CD8-positive, alpha-beta memory T cell (primary cell): Measurements from ENCODE around the gene TCEA2. TPM values are rescaled to one million over a fixed set of nuclear protein-coding genes. Genes with fewer than 3 reads are reported as not detected.

ENCODE experiments used
- CTCF ChIA-PET: fragments of 350-600 bp; sonication (Branson Sonifier 250); formaldehyde crosslinking; loops from one replicate; lab custom pipeline; 2021; ENCODE audit warnings: antibody characterized with exemption; lab: Charles Lee
- POLR2A ChIA-PET: fragments of 350-600 bp; sonication (Branson Sonifier 250); formaldehyde crosslinking; loops from one replicate; lab custom pipeline; 2021; ENCODE audit warnings: antibody characterized with exemption; lab: Charles Lee
- DNase-seq, 5 donors: peaks; one replicate each; pipeline versions ENCODE4 v3.0.0 to v3.0.0-alpha.2; 2020 to 2022; ENCODE audit warnings: mixed read lengths in 1 of 5
- H3K27ac ChIP-seq: one replicate; pipeline ENCODE4 v1.7.0; 2013; ENCODE audit warnings: low read depth, mild to moderate bottlenecking, low read length, moderate library complexity
- H3K27me3 ChIP-seq: 2 replicates; pipeline ENCODE4 v1.7.0; 2013; ENCODE audit warnings: low read length, mild to moderate bottlenecking; ENCODE audit not compliant: insufficient read depth, poor library complexity, severe bottlenecking
- H3K36me3 ChIP-seq: 2 replicates; pipeline ENCODE4 v1.7.0; 2013; ENCODE audit warnings: mild to moderate bottlenecking, low read length, moderate library complexity; ENCODE audit not compliant: insufficient read depth
- H3K4me1 ChIP-seq: 2 replicates; pipeline ENCODE4 v1.7.0; 2013; ENCODE audit warnings: mild to moderate bottlenecking, low read length, moderate library complexity; ENCODE audit not compliant: insufficient read depth
- H3K4me3 ChIP-seq: 2 replicates; pipeline ENCODE4 v1.7.0; 2013; ENCODE audit warnings: mild to moderate bottlenecking, low read length
- H3K9me3 ChIP-seq: 2 replicates; pipeline ENCODE4 v1.7.0; 2013; ENCODE audit warnings: mild to moderate bottlenecking, low read length
- H3K27ac Mint-ChIP-seq, 8 donors: one replicate each; pipeline ENCODE4 v1.8.0; 2020 to 2021; ENCODE audit warnings: mixed read lengths in 8 of 8, mild to moderate bottlenecking in 6 of 8, inconsistent platforms in 3 of 8, moderate library complexity in 3 of 8
- H3K27me3 Mint-ChIP-seq, 2 donors: one replicate each; pipeline ENCODE4 v1.8.0; 2020 to 2021; ENCODE audit warnings: mixed read lengths in 2 of 2, mild to moderate bottlenecking in 1 of 2, moderate library complexity in 1 of 2
- H3K36me3 Mint-ChIP-seq, 3 donors: one replicate each; pipeline ENCODE4 v1.8.0; 2020 to 2021; ENCODE audit warnings: mixed read lengths in 3 of 3, inconsistent platforms in 1 of 3, mild to moderate bottlenecking in 1 of 3
- H3K4me1 Mint-ChIP-seq, 3 donors: one replicate each; pipeline ENCODE4 v1.8.0; 2020 to 2021; ENCODE audit warnings: mixed read lengths in 3 of 3, inconsistent platforms in 1 of 3, mild to moderate bottlenecking in 1 of 3
- H3K4me3 Mint-ChIP-seq, 7 donors: one replicate each; pipeline ENCODE4 v1.8.0; 2020 to 2021; ENCODE audit warnings: mixed read lengths in 7 of 7, mild to moderate bottlenecking in 6 of 7, moderate library complexity in 4 of 7, inconsistent platforms in 2 of 7
- H3K9me3 Mint-ChIP-seq, 5 donors: one replicate each; pipeline ENCODE4 v1.8.0; 2020 to 2022; ENCODE audit warnings: mixed read lengths in 5 of 5, mild to moderate bottlenecking in 3 of 5, moderate library complexity in 2 of 5, inconsistent platforms in 1 of 5
- polyA plus RNA-seq: library from polyadenylated mRNA; unstranded; fragments of 300-500 nt; fragmentation: Illumina TruSeq; gene quantifications from one replicate; pipeline ENCODE4 v1.2.3, GENCODE V29; 2021
- total RNA-seq, 2 experiments: library from RNA; stranded (reverse); gene quantifications; one replicate each; pipeline ENCODE4 v1.2.3, GENCODE V29; 2021

TCEA2 gene
- total and polyA plus RNA-seq, 3 experiments from 2014 or later: 24.2 to 30.9 (median 24.5) TPM

DNA sequence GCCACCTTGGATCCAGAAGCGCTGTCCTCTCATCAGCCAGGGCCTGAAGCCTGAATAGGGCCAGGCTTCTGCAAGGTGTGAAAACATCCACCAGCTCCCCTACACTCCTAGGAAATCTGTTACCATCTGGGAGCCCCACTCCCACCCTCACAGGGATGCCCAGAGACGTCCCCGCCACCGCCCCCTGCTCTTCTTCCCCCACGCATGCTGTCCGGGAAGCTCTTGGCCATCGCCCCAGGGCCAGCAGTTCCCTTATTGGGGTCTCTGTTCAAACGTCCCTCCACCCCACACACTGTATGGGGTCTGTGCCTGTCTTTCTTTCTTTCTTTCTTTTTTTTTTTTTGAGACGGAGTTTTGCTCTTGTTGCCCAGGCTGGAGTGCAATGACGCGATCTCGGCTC is 12.6 kb downstream of the TCEA2 start:
- Histone ChIP-seq H3K27ac (no peak overlapping the region), H3K36me3 (peaks cover 7% of the 10 kb centered on the region), H3K4me1 (peaks cover 21% of the 10 kb centered on the region), H3K9me3 (no peaks in the 10 kb centered on the region), H3K27me3 (no peaks in the 10 kb centered on the region), H3K4me3 (no peak overlapping the region)
- H3K4me1 Mint-ChIP-seq: peaks cover 5 to 34% (median 10%) of the 10 kb centered on the region in 3 donors
- H3K27ac Mint-ChIP-seq: peak overlapping the region in 2 of 8 donors; percentile 29 to 80
- H3K9me3 Mint-ChIP-seq: no peaks in the 10 kb centered on the region
- no peak for DNase-seq
- no peaks in the 10 kb centered on the region for H3K27me3 Mint-ChIP-seq
- CTCF ChIA-PET: interaction anchor here (1.7 kb wide), 1 partner anchor 15 kb away, joined by 5 read pairs; no protein-coding TSS in a partner anchor
- H3K4me3 Mint-ChIP-seq: no peak overlapping the region
- H3K36me3 Mint-ChIP-seq: peaks cover 0 to 37% (median 0%) of the 10 kb centered on the region in 3 donors
- POLR2A ChIA-PET: interaction anchor here (1.0 kb wide), 1 partner anchor 13 kb away, joined by 4 read pairs; the partner anchor contains the start of gene TCEA2

DNA sequence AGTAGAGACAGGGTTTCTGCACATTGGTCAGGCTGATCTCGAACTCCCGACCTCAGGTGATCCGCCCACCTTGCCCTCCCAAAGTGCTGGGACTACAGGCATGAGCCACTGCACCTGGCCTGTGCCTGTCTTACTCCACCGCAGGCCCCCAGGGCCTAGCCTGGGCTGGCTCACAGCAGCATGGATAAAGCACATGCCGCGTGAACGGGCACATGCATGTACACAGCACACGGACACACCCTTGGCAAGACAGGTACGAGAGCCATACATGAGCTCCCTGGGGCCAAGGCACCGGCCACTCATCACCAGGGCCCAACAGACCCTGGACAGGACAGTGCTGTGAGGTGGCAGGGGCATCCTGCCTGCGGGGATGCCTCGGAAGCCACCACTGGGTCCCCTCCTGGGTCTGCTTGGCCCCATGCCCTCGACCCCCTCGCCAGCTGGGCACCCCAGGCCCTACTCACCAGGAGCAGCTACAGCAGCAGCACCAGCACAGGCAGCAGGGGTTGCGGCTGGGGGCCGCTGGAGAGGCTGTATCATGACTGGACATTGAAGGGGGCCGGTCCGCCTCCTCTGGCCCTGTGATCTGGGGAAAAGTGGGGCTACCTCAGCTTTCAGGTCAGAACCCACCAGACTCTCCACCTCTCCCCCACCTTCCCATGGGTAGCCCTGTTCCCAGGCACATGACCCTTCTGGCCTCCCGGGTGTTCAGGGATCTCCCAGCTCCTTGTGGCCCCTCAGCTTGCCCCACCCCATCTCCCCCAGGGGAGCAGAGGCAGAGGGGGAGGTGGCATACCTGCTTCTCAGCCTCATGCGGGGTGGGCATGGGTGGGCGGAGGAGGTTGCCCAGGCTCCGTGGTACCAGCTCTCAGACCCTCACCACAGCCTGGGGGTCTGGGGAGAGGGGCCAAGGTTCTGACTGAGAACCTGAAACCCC is 13.3 kb downstream of the TCEA2 start:
- DNase-seq: no peak
- peaks cover 21% of the 10 kb centered on the region for H3K4me1 ChIP-seq
- POLR2A ChIA-PET: no interaction called here
- H3K36me3 ChIP-seq: peaks cover 7% of the 10 kb centered on the region
- no peaks in the 10 kb centered on the region for H3K9me3 Mint-ChIP-seq
- H3K27ac Mint-ChIP-seq: peak overlapping the region in 2 of 8 donors; percentile 12 to 97
- H3K4me3 Mint-ChIP-seq: peak overlapping the region in 3 of 7 donors; percentile 12 to 87 (median 15)
- peaks cover 0 to 37% (median 0%) of the 10 kb centered on the region in 3 donors for H3K36me3 Mint-ChIP-seq
- H3K4me1 Mint-ChIP-seq: peaks cover 5 to 40% (median 12%) of the 10 kb centered on the region in 3 donors
- CTCF ChIA-PET: interaction anchor here (1.0 to 2.5 kb wide), 4 partner anchors 16 to 38 kb away, joined by 3 to 9 read pairs (median 6); no protein-coding TSS in a partner anchor
- no peaks in the 10 kb centered on the region for H3K9me3 ChIP-seq
- peak overlapping the region; percentile 16 for H3K27ac ChIP-seq
- no peaks in the 10 kb centered on the region for H3K27me3 Mint-ChIP-seq
- peak overlapping the region; percentile 81 for H3K4me3 ChIP-seq
- H3K27me3 ChIP-seq: no peaks in the 10 kb centered on the region

DNA sequence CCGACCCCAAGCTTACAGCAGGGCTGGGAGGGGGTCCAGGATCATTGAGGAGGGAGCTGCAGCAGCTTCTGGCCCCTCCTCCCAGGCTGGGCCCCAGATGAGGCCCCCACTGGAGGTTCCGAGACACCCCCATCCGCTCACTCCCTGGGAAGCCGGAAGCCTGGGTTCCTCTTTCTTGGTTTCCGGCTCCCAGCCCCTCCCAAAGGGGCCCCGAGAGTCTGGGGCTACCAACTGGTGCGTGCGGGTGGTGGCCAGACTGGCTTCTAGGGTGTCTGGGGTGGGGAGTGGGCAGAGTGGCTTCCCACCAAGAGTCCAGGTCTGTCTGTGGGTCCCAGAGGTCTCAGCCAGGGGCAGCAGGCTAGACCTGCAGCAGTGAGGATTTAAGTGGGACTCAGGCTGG is 14.1 kb downstream of the TCEA2 start:
- H3K4me1 ChIP-seq: peaks cover 24% of the 10 kb centered on the region

DNA sequence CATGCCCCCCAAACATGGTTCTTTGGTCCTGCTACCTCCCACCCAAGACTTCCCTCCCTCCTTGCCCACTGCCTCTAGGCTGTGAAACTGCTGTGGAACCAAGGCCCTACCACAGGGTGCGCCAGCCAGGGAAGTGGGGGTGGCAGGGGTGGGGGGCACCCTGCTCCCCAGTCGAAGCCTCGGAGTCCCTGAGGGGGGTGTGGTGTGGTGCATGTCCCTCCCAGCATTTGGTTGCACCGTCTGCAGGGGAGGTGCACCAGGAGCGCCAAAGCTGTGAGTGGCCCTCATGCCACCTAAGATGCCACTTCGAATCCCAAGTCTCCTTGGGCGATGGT is 14.5 kb downstream of the TCEA2 start:
- peak overlapping the region; percentile 81 for H3K27ac ChIP-seq
- H3K27ac Mint-ChIP-seq: peak overlapping the region; percentile 6 to 97 (median 88)
- no peak for DNase-seq
- H3K36me3 Mint-ChIP-seq: peaks cover 0 to 31% (median 0%) of the 10 kb centered on the region in 3 donors
- peaks cover 7% of the 10 kb centered on the region for H3K36me3 ChIP-seq
- no peaks in the 10 kb centered on the region for H3K9me3 Mint-ChIP-seq
- ChIA-PET POLR2A (interaction anchor here (0.6 to 1.0 kb wide), 3 partner anchors 15 to 436 kb away, joined by 3 to 6 read pairs (median 4); partner anchors contain the start of gene TCEA2), CTCF (interaction anchor here (0.9 to 4.8 kb wide), 8 partner anchors 8 to 121 kb away, joined by 3 to 34 read pairs (median 4); partner anchors contain the start of genes PRPF6 and UCKL1)
- peaks cover 11 to 52% (median 20%) of the 10 kb centered on the region in 3 donors for H3K4me1 Mint-ChIP-seq
- H3K4me3 Mint-ChIP-seq: peak overlapping the region; percentile 83 to 93 (median 89)
- H3K27me3 ChIP-seq: no peaks in the 10 kb centered on the region
- no peaks in the 10 kb centered on the region for H3K9me3 ChIP-seq
- H3K27me3 Mint-ChIP-seq: no peaks in the 10 kb centered on the region
- peaks cover 28% of the 10 kb centered on the region for H3K4me1 ChIP-seq
- peak overlapping the region; percentile 81 for H3K4me3 ChIP-seq

More for the DNA sequence above, 14.1 kb downstream of the TCEA2 start:
- Histone ChIP-seq H3K9me3 (no peaks in the 10 kb centered on the region), H3K4me3 (peak overlapping the region; percentile 81), H3K36me3 (peaks cover 7% of the 10 kb centered on the region), H3K27me3 (no peaks in the 10 kb centered on the region), H3K27ac (peak overlapping the region; percentile 16)
- H3K9me3 Mint-ChIP-seq: no peaks in the 10 kb centered on the region
- H3K4me3 Mint-ChIP-seq: peak overlapping the region; percentile 83 to 93 (median 89)
- H3K27ac Mint-ChIP-seq: peak overlapping the region in 7 of 8 donors; percentile 14 to 97 (median 88)
- H3K4me1 Mint-ChIP-seq: peaks cover 10 to 47% (median 17%) of the 10 kb centered on the region in 3 donors
- peaks cover 0 to 35% (median 0%) of the 10 kb centered on the region in 3 donors for H3K36me3 Mint-ChIP-seq
- H3K27me3 Mint-ChIP-seq: no peaks in the 10 kb centered on the region
- ChIA-PET CTCF (interaction anchor here (1.0 to 2.5 kb wide), 5 partner anchors 8 to 39 kb away, joined by 3 to 9 read pairs (median 6); no protein-coding TSS in a partner anchor), POLR2A (no interaction called here)
- peak in 3 of 5 donors; percentile 23 to 44 (median 37) for DNase-seq

DNA sequence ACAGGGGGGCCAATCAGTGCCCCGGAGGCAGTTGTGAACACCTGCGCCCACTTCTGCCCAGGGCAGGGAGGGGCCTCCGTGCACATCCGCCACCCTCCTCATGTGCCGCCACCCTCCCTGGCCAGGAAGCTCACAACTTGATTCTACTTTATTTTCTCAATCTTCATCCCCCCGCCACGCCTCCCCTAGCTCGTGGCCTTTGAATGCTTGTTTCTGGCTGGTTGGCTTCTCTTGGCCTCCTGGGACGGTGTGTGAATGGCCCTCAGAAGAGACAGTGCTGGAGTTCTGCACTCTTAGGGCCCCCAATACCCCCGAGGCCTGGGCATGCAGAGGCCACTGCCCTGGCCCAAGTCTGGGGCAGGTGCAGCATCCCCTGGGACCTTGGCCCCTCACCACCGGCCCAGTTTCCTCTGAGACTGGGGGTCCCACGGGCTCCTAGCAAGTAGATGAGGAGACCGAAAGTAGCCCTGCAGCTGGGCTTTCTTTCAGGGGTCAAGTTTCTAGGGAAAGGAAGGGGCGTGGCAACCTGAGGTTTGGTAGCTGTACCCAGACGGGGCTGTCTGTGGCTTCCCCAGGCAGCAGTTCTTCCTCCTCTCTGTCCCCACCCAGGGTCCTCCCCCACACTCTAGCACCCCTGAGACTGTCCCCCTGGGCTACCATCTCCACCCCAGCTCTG is 15.0 kb downstream of the TCEA2 start:
- H3K4me3 Mint-ChIP-seq: peak overlapping the region; percentile 83 to 93 (median 89)
- Histone ChIP-seq H3K27ac (peak overlapping the region; percentile 81), H3K4me1 (peaks cover 32% of the 10 kb centered on the region), H3K9me3 (no peaks in the 10 kb centered on the region), H3K4me3 (peak overlapping the region; percentile 81), H3K27me3 (no peaks in the 10 kb centered on the region), H3K36me3 (peaks cover 7% of the 10 kb centered on the region)
- H3K27ac Mint-ChIP-seq: peak overlapping the region; percentile 6 to 97 (median 88)
- H3K4me1 Mint-ChIP-seq: peaks cover 11 to 57% (median 24%) of the 10 kb centered on the region in 3 donors
- POLR2A ChIA-PET: interaction anchor here (0.6 to 1.0 kb wide), 3 partner anchors 15 to 436 kb away, joined by 3 to 6 read pairs (median 4); partner anchors contain the start of gene TCEA2
- peaks cover 0 to 27% (median 0%) of the 10 kb centered on the region in 3 donors for H3K36me3 Mint-ChIP-seq
- DNase-seq: peak; percentile 51 to 76 (median 70)
- no peaks in the 10 kb centered on the region for H3K27me3 Mint-ChIP-seq
- no peaks in the 10 kb centered on the region for H3K9me3 Mint-ChIP-seq
- CTCF ChIA-PET: interaction anchor here (0.9 to 4.8 kb wide), 8 partner anchors 9 to 122 kb away, joined by 3 to 34 read pairs (median 4); partner anchors contain the start of genes PRPF6 and UCKL1

DNA sequence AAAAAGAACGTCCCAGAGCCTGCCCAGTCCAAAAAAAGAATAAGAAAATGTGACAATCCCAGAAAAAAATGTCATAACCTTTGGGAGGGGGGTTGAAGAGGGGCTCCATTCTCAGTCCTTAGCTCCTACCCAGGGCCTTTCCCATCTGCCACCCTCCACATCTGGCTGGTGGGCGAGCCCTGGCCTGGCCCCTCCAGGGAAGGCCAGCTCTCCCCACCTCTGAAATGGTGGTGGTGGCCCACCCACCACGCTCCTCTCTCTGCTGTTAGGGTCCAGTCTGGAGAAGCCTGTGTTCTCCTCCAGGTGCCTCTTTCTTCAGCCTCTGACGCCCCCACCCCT is 15.9 kb downstream of the TCEA2 start:
- Mint-ChIP-seq H3K27ac (peak overlapping the region; percentile 72 to 95 (median 89)), H3K4me3 (peak overlapping the region; percentile 83 to 93 (median 89)), H3K27me3 (no peaks in the 10 kb centered on the region), H3K4me1 (peaks cover 11 to 60% (median 27%) of the 10 kb centered on the region in 3 donors), H3K36me3 (peaks cover 0 to 20% (median 0%) of the 10 kb centered on the region in 3 donors), H3K9me3 (no peaks in the 10 kb centered on the region)
- DNase-seq: no peak
- peak overlapping the region; percentile 81 for H3K27ac ChIP-seq
- H3K4me3 ChIP-seq: peak overlapping the region; percentile 81
- peaks cover 36% of the 10 kb centered on the region for H3K4me1 ChIP-seq
- POLR2A ChIA-PET: interaction anchor here (0.6 to 2.1 kb wide), 6 partner anchors 9 to 558 kb away, joined by 3 to 6 read pairs (median 3); partner anchors contain the start of genes PPDPF and TCEA2
- H3K36me3 ChIP-seq: peaks cover 7% of the 10 kb centered on the region
- no peaks in the 10 kb centered on the region for H3K9me3 ChIP-seq
- no peaks in the 10 kb centered on the region for H3K27me3 ChIP-seq
- CTCF ChIA-PET: interaction anchor here (0.8 to 4.8 kb wide), 5 partner anchors 9 to 582 kb away, joined by 3 to 34 read pairs (median 5); partner anchors contain the start of gene PRPF6
